ENCODE results near the gene SERHL2. TPM values are rescaled to one million over a fixed set of nuclear protein-coding genes. Genes with fewer than 3 reads are reported as not detected.

The SERHL2 gene
- total RNA-seq, 1 donor, result 2.9 TPM

GRCh38 chr22:42610186-42610585 is 56.4 kb downstream of the SERHL2 start:
- Histone ChIP-seq H3K36me3 (ENCODE audit: insufficient read depth, low read length) (peaks cover 19% of the 10 kb centered on the region), H3K4me1 (ENCODE audit: insufficient read depth, low read length) (peaks cover 39% of the 10 kb centered on the region), H3K9me3 (ENCODE audit: low read depth, low read length) (no peaks in the 10 kb centered on the region), H2AFZ (ENCODE audit: low read length) (no peak overlapping the region), H4K20me1 (ENCODE audit: insufficient read depth, low read length) (peaks cover 63% of the 10 kb centered on the region), H3K4me2 (ENCODE audit: insufficient read depth, low read length) (no peak overlapping the region), H3K79me2 (ENCODE audit: insufficient read depth, low read length) (peaks cover 85% of the 10 kb centered on the region), H3K27me3 (ENCODE audit: insufficient read depth, low read length) (no peaks in the 10 kb centered on the region), H3K4me3 (ENCODE audit: insufficient read depth, low read length) (no peak overlapping the region), H3K27ac (ENCODE audit: low read depth, low read length) (peak overlapping the region; percentile 23)
- TF ChIP-seq CTCF (IDR thresholded peaks at IDR 0.05; ENCODE audit: extremely low read depth, low read depth, low read length), result no peak
- DNase-seq (ENCODE audit: insufficient read length, low spot score, missing footprints), result no peak

- DNase-seq (ENCODE audit: insufficient read length, low spot score, missing footprints), result peak; percentile 42
- H3K79me2 ChIP-seq (ENCODE audit: insufficient read depth, low read length), result peaks cover 77% of the 10 kb centered on the region
- H2AFZ ChIP-seq (ENCODE audit: low read length), result no peak overlapping the region
- H3K36me3 ChIP-seq (ENCODE audit: insufficient read depth, low read length), result peaks cover 14% of the 10 kb centered on the region
- H3K4me1 ChIP-seq (ENCODE audit: insufficient read depth, low read length), result peaks cover 43% of the 10 kb centered on the region
- H3K4me2 ChIP-seq (ENCODE audit: insufficient read depth, low read length), result no peak overlapping the region
- H4K20me1 ChIP-seq (ENCODE audit: insufficient read depth, low read length), result peaks cover 57% of the 10 kb centered on the region
- H3K4me3 ChIP-seq (ENCODE audit: insufficient read depth, low read length), result no peak overlapping the region
- H3K9me3 ChIP-seq (ENCODE audit: low read depth, low read length), result no peaks in the 10 kb centered on the region
- H3K27me3 ChIP-seq (ENCODE audit: insufficient read depth, low read length), result no peaks in the 10 kb centered on the region
- H3K27ac ChIP-seq (ENCODE audit: low read depth, low read length), result no peak overlapping the region
- no peak for TF ChIP-seq CTCF (IDR thresholded peaks at IDR 0.05; ENCODE audit: extremely low read depth, low read depth, low read length)
Measured at GRCh38 chr22:42611051-42611450, 57.3 kb downstream of the SERHL2 start.

- Histone ChIP-seq H3K79me2 (ENCODE audit: insufficient read depth, low read length) (peaks cover 64% of the 10 kb centered on the region), H3K4me3 (ENCODE audit: insufficient read depth, low read length) (no peak overlapping the region), H3K36me3 (ENCODE audit: insufficient read depth, low read length) (peaks cover 14% of the 10 kb centered on the region), H3K9me3 (ENCODE audit: low read depth, low read length) (no peaks in the 10 kb centered on the region), H2AFZ (ENCODE audit: low read length) (no peak overlapping the region), H3K27ac (ENCODE audit: low read depth, low read length) (no peak overlapping the region), H4K20me1 (ENCODE audit: insufficient read depth, low read length) (peaks cover 50% of the 10 kb centered on the region), H3K27me3 (ENCODE audit: insufficient read depth, low read length) (no peaks in the 10 kb centered on the region), H3K4me2 (ENCODE audit: insufficient read depth, low read length) (peak overlapping the region; percentile 98), H3K4me1 (ENCODE audit: insufficient read depth, low read length) (peaks cover 51% of the 10 kb centered on the region)
- DNase-seq (ENCODE audit: insufficient read length, low spot score, missing footprints), result no peak
- TF ChIP-seq CTCF (IDR thresholded peaks at IDR 0.05; ENCODE audit: extremely low read depth, low read depth, low read length), result no peak
Measured at GRCh38 chr22:42612336-42612735, 58.6 kb downstream of the SERHL2 start.

GRCh38 chr22:42613872-42614301 is 60.1 kb downstream of the SERHL2 start:
- peak overlapping the region; percentile 98 for H3K4me2 ChIP-seq (ENCODE audit: insufficient read depth, low read length)
- peaks cover 42% of the 10 kb centered on the region for H4K20me1 ChIP-seq (ENCODE audit: insufficient read depth, low read length)
- no peaks in the 10 kb centered on the region for H3K27me3 ChIP-seq (ENCODE audit: insufficient read depth, low read length)
- H3K27ac ChIP-seq (ENCODE audit: low read depth, low read length), result peak overlapping the region; percentile 100
- H3K4me3 ChIP-seq (ENCODE audit: insufficient read depth, low read length), result peak overlapping the region; percentile 83
- peaks cover 51% of the 10 kb centered on the region for H3K79me2 ChIP-seq (ENCODE audit: insufficient read depth, low read length)
- peaks cover 14% of the 10 kb centered on the region for H3K36me3 ChIP-seq (ENCODE audit: insufficient read depth, low read length)
- H2AFZ ChIP-seq (ENCODE audit: low read length), result peak overlapping the region; percentile 76
- no peak for TF ChIP-seq CTCF (IDR thresholded peaks at IDR 0.05; ENCODE audit: extremely low read depth, low read depth, low read length)
- DNase-seq (ENCODE audit: insufficient read length, low spot score, missing footprints), result peak; percentile 62
- H3K9me3 ChIP-seq (ENCODE audit: low read depth, low read length), result no peaks in the 10 kb centered on the region
- peaks cover 50% of the 10 kb centered on the region for H3K4me1 ChIP-seq (ENCODE audit: insufficient read depth, low read length)

Measured in osteoblast (primary cell).